ENCODE data around the gene DERA. TPM values are rescaled to one million over a fixed set of nuclear protein-coding genes. Genes with fewer than 3 reads are reported as not detected.

Gene DERA
- total and polyA plus RNA-seq, 9 of the 15 experiments (the other 6 are each of a cell fraction or from before 2014, with no cell fraction given), result 5.5 to 15.5 (median 7.8) TPM

GRCh38 chr12:16016748-16017147 lies 105.6 kb downstream of the DERA start:
- TF ChIP-seq TEAD2 (tag; IDR thresholded peaks at IDR 0.05) (no peak), NR2C2 (CRISPR knock-in tag; IDR thresholded peaks at IDR 0.05) (no peak), NR2C2 (tag; IDR thresholded peaks at IDR 0.05) (no peak), THAP12 (CRISPR knock-in tag; IDR thresholded peaks at IDR 0.05) (no peak), TBL1XR1 (IDR thresholded peaks at IDR 0.05; ENCODE audit: low read length in 2 of 2) (no peak)
- intact Hi-C loops (cut with micrococcal nuclease) (no loop called here), in situ Hi-C loops (cut with MboI) (no loop called here)
- Histone ChIP-seq H3K4me2 (ENCODE audit: insufficient read depth, low read length) (no peak overlapping the region), H3K9me3 (replicated peaks; ENCODE audit: control insufficient read depth, insufficient read depth, low read depth, low read length) (no peaks in the 10 kb centered on the region; the same call in 1 of the 2 replicates), H4K20me1 (replicated peaks; ENCODE audit: control insufficient read depth, insufficient read depth, low read length) (no peaks in the 10 kb centered on the region), H3K4me3 (no peak overlapping the region), H3K9ac (ENCODE audit: insufficient read depth in 1 of 2, low read depth in 2 of 2, low read length in 2 of 2) (no peak overlapping the region), H3K9me1 (ENCODE audit: control insufficient read depth, insufficient read depth, low read length) (no peaks in the 10 kb centered on the region), H3K4me1 (replicated peaks in 1 of 2; ENCODE audit: control insufficient read depth in 2 of 2, insufficient read depth in 2 of 2, low read length in 2 of 2) (no peaks in the 10 kb centered on the region), H3K27ac (ENCODE audit: extremely low read depth, low read depth, low read length) (no peak overlapping the region), H3K79me2 (ENCODE audit: control insufficient read depth, insufficient read depth, low read length) (no peaks in the 10 kb centered on the region), H2AFZ (ENCODE audit: low read depth, low read length) (no peak overlapping the region), H3K27me3 (ENCODE audit: control insufficient read depth in 2 of 2, insufficient read depth in 2 of 2, low read length in 2 of 2) (no peaks in the 10 kb centered on the region), H3K36me3 (ENCODE audit: control insufficient read depth, insufficient read depth, low read length) (no peaks in the 10 kb centered on the region)
- FAIRE-seq (no peak), ATAC-seq (no peak), DNase-seq (ENCODE audit: extremely low read depth in 1 of 4, low spot score in 3 of 4) (no peak)
- ChIA-PET CTCF (ENCODE audit: low intra/inter-chr PET ratio) (no interaction called here), POLR2A (no interaction called here)
- 24% methylated on average over 2 of the region's 3 CpGs for WGBS (ENCODE audit: insufficient coverage, low coverage, missing lambda C conversion rate)
- BruUV-seq (replicated peaks), result no TSS peak

Data from K562 (cell line).